Effector memory CD8-positive, alpha-beta T cell (primary cell): ENCODE data around the gene NPHP4.
A peak's percentile ranks its signal among the peaks of the same experiment; 100 is the strongest.
"Not testable (repeated sequence)": the region's sequence is repeated elsewhere in the genome, so short reads cannot be mapped to it uniquely, and the experiment has no call there.

Experiments used
- ATAC-seq: fragments of 150-1000 bp; cut with Tn5 transposase; replicated peaks from 2 replicates; pipeline ENCODE4 v1.10.0; 2021; ENCODE audit warnings: mild to moderate bottlenecking, moderate library complexity
- DNase-seq, 3 experiments: peaks; one replicate each; pipeline ENCODE4 v3.0.0; 2021
- H3K27ac Mint-ChIP-seq, 2 donors: one replicate each; pipeline ENCODE4 v1.8.0; 2022; ENCODE audit warnings: mild to moderate bottlenecking in 2 of 2, mixed read lengths in 2 of 2, moderate library complexity in 2 of 2
- H3K27me3 Mint-ChIP-seq, 2 donors: one replicate each; pipeline ENCODE4 v1.8.0; 2022; ENCODE audit warnings: mixed read lengths in 2 of 2
- H3K36me3 Mint-ChIP-seq: one replicate; pipeline ENCODE4 v1.8.0; 2022; ENCODE audit warnings: mild to moderate bottlenecking, moderate library complexity, mixed read lengths; ENCODE audit not compliant: insufficient read depth
- H3K4me1 Mint-ChIP-seq, 2 donors: one replicate each; pipeline ENCODE4 v1.8.0; 2022; ENCODE audit warnings: low read depth in 2 of 2, mixed read lengths in 2 of 2
- H3K4me3 Mint-ChIP-seq, 2 donors: one replicate each; pipeline ENCODE4 v1.8.0; 2022; ENCODE audit warnings: mild to moderate bottlenecking in 2 of 2, mixed read lengths in 2 of 2, moderate library complexity in 2 of 2
- H3K9me3 Mint-ChIP-seq, 2 donors: one replicate each; pipeline ENCODE4 v1.8.0; 2022; ENCODE audit warnings: mixed read lengths in 2 of 2

The NPHP4 gene

DNA sequence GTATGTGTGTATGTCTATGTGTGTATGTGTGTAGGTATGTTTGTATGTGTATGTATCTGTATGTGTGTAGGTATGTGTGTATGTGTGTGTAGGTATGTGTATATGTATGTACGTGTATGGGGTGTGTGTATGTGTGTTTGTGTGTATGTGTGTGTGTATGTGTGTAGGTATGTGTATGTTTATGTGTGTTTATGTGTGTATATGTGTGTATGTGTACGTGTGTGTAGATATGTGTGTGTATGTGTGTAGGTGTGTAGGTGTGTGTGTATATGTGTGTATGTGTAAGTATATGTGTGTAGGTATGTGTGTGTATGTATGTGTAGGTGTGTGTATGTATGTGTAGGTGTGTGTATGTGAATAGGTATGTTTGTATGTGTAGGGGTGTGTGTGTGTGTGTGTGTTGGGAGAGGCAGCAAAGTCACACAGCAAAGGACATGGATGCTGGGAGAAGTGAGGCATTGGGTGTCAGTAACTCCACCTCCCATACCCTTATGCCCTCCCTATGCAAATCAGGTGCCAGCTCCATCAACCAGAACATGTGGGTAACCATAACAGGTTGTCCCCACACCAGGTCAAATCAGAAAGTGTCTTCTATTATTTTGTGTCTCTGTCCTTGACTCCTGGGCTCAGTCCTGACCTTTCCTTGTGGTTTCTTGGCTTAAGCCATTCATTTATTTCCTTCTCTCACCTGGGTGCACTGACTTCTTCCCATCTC, 38.5 kb upstream of the NPHP4 start:
- H3K4me3 Mint-ChIP-seq, result peak overlapping the region; percentile 53 to 87
- no peaks in the 10 kb centered on the region for H3K9me3 Mint-ChIP-seq
- H3K4me1 Mint-ChIP-seq, result peaks cover 75 to 86% of the 10 kb centered on the region in 2 donors
- no peaks in the 10 kb centered on the region for H3K27me3 Mint-ChIP-seq
- H3K36me3 Mint-ChIP-seq, result peaks cover 56% of the 10 kb centered on the region
- ATAC-seq (no peak), DNase-seq (no peak)
- H3K27ac Mint-ChIP-seq, result peak overlapping the region; percentile 7 to 59

DNA sequence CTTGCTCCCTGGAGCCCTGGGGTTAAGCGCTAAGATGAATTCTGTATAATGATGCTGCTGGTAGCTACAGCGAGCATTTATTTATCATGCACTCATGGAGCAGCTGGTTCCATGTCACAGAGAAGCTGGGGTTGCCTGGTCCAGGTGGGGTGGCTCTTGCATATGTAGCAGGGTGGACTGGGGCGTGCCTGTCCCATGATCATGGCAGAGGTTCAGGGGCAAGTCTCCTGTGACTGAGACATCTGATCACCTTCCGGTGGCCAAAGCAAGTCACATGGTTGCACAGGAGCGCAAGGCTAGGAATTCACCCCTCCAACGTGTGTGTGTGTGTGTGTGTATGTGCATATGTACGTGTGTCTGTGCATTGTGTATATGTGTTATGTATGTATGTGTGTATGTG, 37.9 kb upstream of the NPHP4 start:
- Mint-ChIP-seq H3K4me3 (peak overlapping the region; percentile 28 to 87), H3K36me3 (peaks cover 53% of the 10 kb centered on the region), H3K9me3 (no peaks in the 10 kb centered on the region), H3K27ac (peak overlapping the region; percentile 7 to 59), H3K27me3 (no peaks in the 10 kb centered on the region), H3K4me1 (peaks cover 77 to 85% of the 10 kb centered on the region in 2 donors)
- ATAC-seq (no peak), DNase-seq (no peak)

GRCh38 chr1:6029351-6029750, 37.1 kb upstream of the NPHP4 start:
- DNase-seq, result no peak
- peak overlapping the region; percentile 96 to 100 for H3K27ac Mint-ChIP-seq
- peak overlapping the region; percentile 87 to 97 for H3K4me3 Mint-ChIP-seq
- peaks cover 49% of the 10 kb centered on the region for H3K36me3 Mint-ChIP-seq
- H3K27me3 Mint-ChIP-seq, result no peaks in the 10 kb centered on the region
- no peaks in the 10 kb centered on the region for H3K9me3 Mint-ChIP-seq
- ATAC-seq, result no peak
- peaks cover 73 to 81% of the 10 kb centered on the region in 2 donors for H3K4me1 Mint-ChIP-seq

- Mint-ChIP-seq H3K27me3 (no peaks in the 10 kb centered on the region), H3K4me1 (peaks cover 67 to 75% of the 10 kb centered on the region in 2 donors), H3K9me3 (no peaks in the 10 kb centered on the region), H3K27ac (peak overlapping the region; percentile 96 to 100), H3K36me3 (peaks cover 49% of the 10 kb centered on the region), H3K4me3 (peak overlapping the region; percentile 87 to 97)
- DNase-seq (peak; percentile 58 to 64 (median 62)), ATAC-seq (peak; percentile 56)
Observed at GRCh38 chr1:6028042-6028850, 36.0 kb upstream of the NPHP4 start.

GRCh38 chr1:6027591-6027990, 35.4 kb upstream of the NPHP4 start:
- peak overlapping the region; percentile 96 to 100 for H3K27ac Mint-ChIP-seq
- no peaks in the 10 kb centered on the region for H3K27me3 Mint-ChIP-seq
- H3K4me1 Mint-ChIP-seq, result peaks cover 60 to 69% of the 10 kb centered on the region in 2 donors
- peaks cover 52% of the 10 kb centered on the region for H3K36me3 Mint-ChIP-seq
- no peak for DNase-seq
- no peak for ATAC-seq
- no peaks in the 10 kb centered on the region for H3K9me3 Mint-ChIP-seq
- H3K4me3 Mint-ChIP-seq, result peak overlapping the region; percentile 87 to 97

- peak overlapping the region; percentile 96 to 100 for H3K27ac Mint-ChIP-seq
- H3K4me3 Mint-ChIP-seq, result peak overlapping the region; percentile 87 to 97
- ATAC-seq (peak; percentile 78), DNase-seq (peak; percentile 90 to 93 (median 92))
- peaks cover 50% of the 10 kb centered on the region for H3K36me3 Mint-ChIP-seq
- H3K4me1 Mint-ChIP-seq, result peaks cover 51 to 65% of the 10 kb centered on the region in 2 donors
- H3K9me3 Mint-ChIP-seq, result peaks cover 4 to 7% of the 10 kb centered on the region in 2 donors
- H3K27me3 Mint-ChIP-seq, result no peaks in the 10 kb centered on the region
Observed at GRCh38 chr1:6026095-6026809, 34.0 kb upstream of the NPHP4 start.

- H3K27me3 Mint-ChIP-seq, result no peaks in the 10 kb centered on the region
- peak overlapping the region; percentile 96 to 100 for H3K27ac Mint-ChIP-seq
- peak overlapping the region; percentile 87 to 97 for H3K4me3 Mint-ChIP-seq
- H3K36me3 Mint-ChIP-seq, result peaks cover 50% of the 10 kb centered on the region
- DNase-seq (no peak), ATAC-seq (no peak)
- H3K9me3 Mint-ChIP-seq, result peaks cover 4 to 7% of the 10 kb centered on the region in 2 donors
- peaks cover 43 to 57% of the 10 kb centered on the region in 2 donors for H3K4me1 Mint-ChIP-seq
Observed at GRCh38 chr1:6025269-6026094, 33.3 kb upstream of the NPHP4 start.

DNA sequence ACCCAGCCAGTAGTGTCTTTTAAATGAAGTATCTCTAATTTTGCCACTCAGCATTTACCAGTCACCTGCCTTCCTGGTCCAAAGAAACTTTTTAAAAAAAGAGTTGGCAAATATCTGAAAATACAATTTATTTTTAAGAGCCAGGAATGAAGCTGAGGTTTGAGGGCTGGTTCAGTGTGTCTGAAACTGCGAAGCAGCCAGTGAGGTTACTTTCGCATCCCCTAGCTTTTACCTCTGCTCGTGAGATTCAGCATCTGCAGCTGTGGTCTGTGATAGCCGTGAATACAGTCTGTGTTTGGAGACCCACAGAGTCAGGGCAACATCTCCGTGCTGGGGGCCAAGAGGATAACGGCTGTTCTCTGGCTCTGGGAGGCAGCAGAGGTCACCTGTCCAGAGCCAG, 32.2 kb upstream of the NPHP4 start:
- Mint-ChIP-seq H3K4me3 (peak overlapping the region in 1 of 2 donors; percentile 12), H3K36me3 (peaks cover 53% of the 10 kb centered on the region), H3K27me3 (no peaks in the 10 kb centered on the region), H3K27ac (no peak overlapping the region), H3K9me3 (peaks cover 4 to 7% of the 10 kb centered on the region in 2 donors), H3K4me1 (peaks cover 37 to 46% of the 10 kb centered on the region in 2 donors)
- DNase-seq, result no peak
- ATAC-seq, result no peak

- H3K36me3 Mint-ChIP-seq, result peaks cover 47% of the 10 kb centered on the region
- no peak overlapping the region for H3K4me3 Mint-ChIP-seq
- DNase-seq (no peak), ATAC-seq (no peak)
- peaks cover 32 to 39% of the 10 kb centered on the region in 2 donors for H3K4me1 Mint-ChIP-seq
- no peaks in the 10 kb centered on the region for H3K27me3 Mint-ChIP-seq
- H3K9me3 Mint-ChIP-seq, result peaks cover 4 to 7% of the 10 kb centered on the region in 2 donors
- no peak overlapping the region for H3K27ac Mint-ChIP-seq
Observed at GRCh38 chr1:6023346-6023745, 31.1 kb upstream of the NPHP4 start.

- DNase-seq (no peak), ATAC-seq (no peak)
- no peaks in the 10 kb centered on the region for H3K27me3 Mint-ChIP-seq
- H3K4me1 Mint-ChIP-seq, result peaks cover 20 to 27% of the 10 kb centered on the region in 2 donors
- H3K27ac Mint-ChIP-seq, result no peak overlapping the region
- peaks cover 43% of the 10 kb centered on the region for H3K36me3 Mint-ChIP-seq
- H3K9me3 Mint-ChIP-seq, result peaks cover 4 to 7% of the 10 kb centered on the region in 2 donors
- H3K4me3 Mint-ChIP-seq, result no peak overlapping the region
Observed at GRCh38 chr1:6022193-6022592, 30.0 kb upstream of the NPHP4 start.

GRCh38 chr1:6019166-6019845, 27.1 kb upstream of the NPHP4 start:
- Mint-ChIP-seq H3K9me3 (peaks cover 4 to 7% of the 10 kb centered on the region in 2 donors), H3K4me1 (peaks cover 7 to 8% of the 10 kb centered on the region in 2 donors), H3K4me3 (no peak overlapping the region), H3K27me3 (no peaks in the 10 kb centered on the region), H3K36me3 (peaks cover 42% of the 10 kb centered on the region), H3K27ac (peak overlapping the region in 1 of 2 donors; percentile 53)
- ATAC-seq (no peak), DNase-seq (no peak)

DNA sequence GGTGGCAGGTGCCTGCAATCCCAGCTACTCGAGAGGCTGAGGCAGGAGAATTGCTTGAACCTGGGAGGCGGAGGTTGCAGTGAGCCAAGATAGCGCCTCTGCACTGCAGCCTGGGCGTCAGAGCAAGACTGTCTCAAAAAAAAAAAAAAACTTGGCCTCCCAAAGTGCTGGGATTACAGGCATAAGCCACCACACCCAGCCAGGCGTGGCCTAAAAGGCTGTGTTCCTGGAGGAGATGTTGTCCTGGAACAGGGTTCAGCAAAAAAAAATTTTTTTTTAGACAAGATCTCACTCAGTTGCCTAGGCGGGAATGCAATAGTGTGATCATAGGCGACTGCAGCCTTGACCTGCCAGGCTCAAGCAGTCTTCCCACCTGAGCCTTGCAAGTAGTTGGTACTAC, 25.4 kb upstream of the NPHP4 start:
- not testable (repeated sequence) for H3K4me3 Mint-ChIP-seq, ATAC-seq, H3K9me3 Mint-ChIP-seq, H3K27me3 Mint-ChIP-seq, H3K27ac Mint-ChIP-seq, DNase-seq
- Mint-ChIP-seq H3K4me1 (peaks cover 16 to 21% of the 10 kb centered on the region in 2 donors), H3K36me3 (peaks cover 55% of the 10 kb centered on the region)
